K562 (cell line): ENCODE measurements around the gene C16orf86. TPM values are rescaled to one million over a fixed set of nuclear protein-coding genes. Genes with fewer than 3 reads are reported as not detected.

Source experiments
- ATAC-seq: fragments of 200-7000 bp; cut with Tn5 transposase; 3 replicates; pipeline ENCODE4 v1.9.1; 2020; ENCODE audit warnings: moderate library complexity
- BruUV-seq: library from RNA; stranded (reverse); fragments of 400-500 nt; replicated peaks from 2 replicates; lab custom pipeline; 2021; lab: Mats Ljungman, UMichigan
- CTCF ChIA-PET: fragments of 300-600 bp; formaldehyde crosslinking; extraction: SDS; loops from one replicate; lab custom pipeline; 2021; ENCODE audit warnings: low intra/inter-chr PET ratio; lab: Yijun Ruan, JAX
- POLR2A ChIA-PET: fragments of 300-600, 350-650 bp; sonication (Branson Sonifier 250); formaldehyde crosslinking; extraction: SDS; loops from one replicate; lab custom pipeline; 2021; ENCODE audit warnings: antibody characterized with exemption, inconsistent platforms; lab: Yijun Ruan, JAX
- DNase-seq, 4 experiments: peaks; one replicate each; pipeline versions ENCODE4 v3.0.0 to v3.0.0-alpha.2; 2011 to 2018; ENCODE audit warnings: low spot score in 3 of 4, mixed read lengths in 3 of 4; ENCODE audit errors: extremely low read depth in 1 of 4
- FAIRE-seq: peaks from 2 replicates; lab custom pipeline; 2011; peaks lifted over from hg19 to GRCh38; lab: Jason Lieb, UNC
- H2AFZ ChIP-seq: 2 replicates; pipeline ENCODE4 v1.6.0; 2011; ENCODE audit warnings: low read depth, low read length, control low read depth, inconsistent platforms
- H3K27ac ChIP-seq: fragments of 200-600 bp; 3 replicates; pipeline ENCODE4 v1.8.0; 2011; ENCODE audit warnings: low read depth, mild to moderate bottlenecking, control low read depth, inconsistent platforms, low read length, moderate library complexity, mixed read lengths; ENCODE audit errors: extremely low read depth
- H3K27me3 ChIP-seq, 2 experiments: fragments of 300-600 bp in 1 of 2; 2 replicates in 1 of 2; 3 replicates in 1 of 2; pipeline versions ENCODE4 v1.6.0 to v1.8.0; 2011; ENCODE audit warnings: inconsistent platforms in 2 of 2, low read length in 2 of 2, mild to moderate bottlenecking in 1 of 2, mixed read lengths in 1 of 2, moderate library complexity in 1 of 2; ENCODE audit not compliant: control insufficient read depth in 2 of 2, insufficient read depth in 2 of 2
- H3K36me3 ChIP-seq: fragments of 300-600 bp; 3 replicates; pipeline ENCODE4 v1.8.0; 2011; ENCODE audit warnings: mild to moderate bottlenecking, low read length, inconsistent platforms; ENCODE audit not compliant: control insufficient read depth, insufficient read depth
- H3K4me1 ChIP-seq, 2 experiments: fragments of 200-600 bp in 1 of 2; replicated peaks in 1 of 2; 2 replicates in 1 of 2; 3 replicates in 1 of 2; pipeline versions ENCODE4 v1.5.1 to v1.8.0; 2011; ENCODE audit warnings: inconsistent platforms in 2 of 2, low read length in 2 of 2, mild to moderate bottlenecking in 1 of 2, mixed read lengths in 1 of 2, moderate library complexity in 1 of 2; ENCODE audit not compliant: control insufficient read depth in 2 of 2, insufficient read depth in 2 of 2
- H3K4me2 ChIP-seq: 2 replicates; pipeline ENCODE4 v1.6.1; 2011; ENCODE audit warnings: low read length, control low read depth, inconsistent platforms, mixed read lengths; ENCODE audit not compliant: insufficient read depth
- H3K4me3 ChIP-seq: fragments of 200-600 bp; sonication (generic), shearing (Covaris generic); 2 replicates; pipeline ENCODE4 v1.5.1; 2016; ENCODE audit warnings: control low read depth, inconsistent platforms
- H3K79me2 ChIP-seq: fragments of 200-600 bp; 3 replicates; pipeline ENCODE4 v1.8.0; 2011; ENCODE audit warnings: low read length, inconsistent platforms; ENCODE audit not compliant: control insufficient read depth, insufficient read depth
- H3K9ac ChIP-seq, 2 experiments: 2 replicates each; pipeline versions ENCODE4 v1.6.0 to v1.6.1; 2011; ENCODE audit warnings: low read depth in 2 of 2, low read length in 2 of 2, control low read depth in 1 of 2, inconsistent platforms in 1 of 2, mild to moderate bottlenecking in 1 of 2, mixed read lengths in 1 of 2; ENCODE audit not compliant: insufficient read depth in 1 of 2
- H3K9me1 ChIP-seq: one replicate; pipeline ENCODE4 v1.6.0; 2011; ENCODE audit warnings: inconsistent platforms, mild to moderate bottlenecking, low read length, moderate library complexity; ENCODE audit not compliant: control insufficient read depth, insufficient read depth
- H3K9me3 ChIP-seq: replicated peaks from 2 replicates; pipeline ENCODE4 v1.5.1; 2011; ENCODE audit warnings: low read depth, low read length, inconsistent platforms; ENCODE audit not compliant: control insufficient read depth, insufficient read depth
- H4K20me1 ChIP-seq: replicated peaks from 2 replicates; pipeline ENCODE4 v1.6.1; 2011; ENCODE audit warnings: low read length, inconsistent platforms, mixed read lengths; ENCODE audit not compliant: control insufficient read depth, insufficient read depth
- ATF7 ChIP-seq: fragments of 450-650 bp; IDR thresholded peaks from 2 replicates; pipeline ENCODE4 v1.7.1; 2014; ENCODE audit warnings: mild to moderate bottlenecking, moderate library complexity
- CREM ChIP-seq: IDR thresholded peaks from 2 replicates; pipeline ENCODE4 v1.6.1; 2014; ENCODE audit warnings: antibody characterized with exemption, low read depth
- DNMT1 ChIP-seq: fragments of 450-650 bp; IDR thresholded peaks from 2 replicates; pipeline ENCODE4 v1.6.1; 2016; ENCODE audit warnings: antibody characterized with exemption, mild to moderate bottlenecking
- ESRRA ChIP-seq: fragments of 450-650 bp; IDR thresholded peaks from 2 replicates; pipeline ENCODE4 v1.6.1; 2014; ENCODE audit warnings: low read depth, mild to moderate bottlenecking, moderate library complexity, borderline replicate concordance
- HNRNPLL ChIP-seq: fragments of 200-400 bp; formaldehyde crosslinking; IDR thresholded peaks from 2 replicates; pipeline ENCODE4 v1.6.1; 2017; ENCODE audit warnings: low read length, low read depth, mild to moderate bottlenecking; ENCODE audit not compliant: poor library complexity, severe bottlenecking
- MLX ChIP-seq, 2 experiments: fragments of 450-650 bp in 1 of 2; sonication (generic) in 1 of 2; formaldehyde crosslinking; conservative IDR thresholded peaks; 2 replicates each; pipeline versions ENCODE4 v1.4.0 to v1.8.1; 2020 to 2022; ENCODE audit warnings: mild to moderate bottlenecking in 1 of 2, missing genetic modification reagents in 1 of 2
- NFIC ChIP-seq: fragments of 450-650 bp; IDR thresholded peaks from 2 replicates; pipeline ENCODE4 v1.6.1; 2017; ENCODE audit warnings: mild to moderate bottlenecking, inconsistent platforms
- POU5F1 ChIP-seq: fragments of 150-350 bp; IDR thresholded peaks from 2 replicates; pipeline ENCODE4 v1.6.1; 2014; ENCODE audit warnings: borderline replicate concordance, low read length, low read depth, mild to moderate bottlenecking; ENCODE audit not compliant: partially characterized antibody
- USF2 ChIP-seq: sonication (generic); formaldehyde crosslinking; IDR thresholded peaks from 2 replicates; pipeline ENCODE4 v1.5.0; 2020; ENCODE audit warnings: missing genetic modification reagents
- ZC3H4 ChIP-seq: sonication (generic); formaldehyde crosslinking; IDR thresholded peaks from 2 replicates; pipeline ENCODE4 v1.9.0; 2021; ENCODE audit warnings: missing genetic modification reagents, borderline replicate concordance
- ZNF174 ChIP-seq: fragments of 250-450 bp; sonication (Bioruptor Pico); IDR thresholded peaks from 2 replicates; pipeline ENCODE4 v1.4.0; 2020; ENCODE audit warnings: mild to moderate bottlenecking
- ZNF263 ChIP-seq: sonication (generic); formaldehyde crosslinking; IDR thresholded peaks from 2 replicates; pipeline ENCODE4 v1.8.0; 2022; ENCODE audit warnings: mild to moderate bottlenecking, missing genetic modification reagents, borderline replicate concordance
- WGBS: fragments of 100-300 bp; shearing (Covaris generic); methylation state at CpG from one replicate; pipeline ENCODE4 v1.1.6; 2016; ENCODE audit warnings: low coverage, mixed read lengths; ENCODE audit not compliant: insufficient coverage; ENCODE audit errors: missing lambda C conversion rate; 5-methylcytosine and 5-hydroxymethylcytosine counted together
- in situ Hi-C: fragments of 300-500 bp; cut with MboI; formaldehyde crosslinking; loops from 4 replicates; pipeline ENCODE4 v1.15.0; 2018; ENCODE audit warnings: inconsistent platforms, mixed read lengths
- intact Hi-C: fragments of 100-400 bp; cut with micrococcal nuclease; formaldehyde crosslinking; loops from 2 replicates; pipeline ENCODE4 v1.14.2; 2022
- polyA plus RNA-seq, 8 experiments: library from polyadenylated mRNA; depleted of rRNA in 4 of 8; stranded (reverse) in 5 of 8; unstranded in 3 of 8; fragments of >200 nt; fragmentation: Nextera tagmentation in 2 of 8; fragmentation: Illumina TruSeq in 1 of 8; extraction: Ambion mirVana in 2 of 8; extraction: Trizol in 1 of 8; gene quantifications; 2 replicates each; pipeline versions ENCODE4 v1.2.1 to v1.2.3, GENCODE V29; 2011 to 2014; ENCODE audit warnings: inconsistent platforms in 1 of 8, missing spikeins in 1 of 8
- total RNA-seq, 7 experiments: library from RNA; depleted of rRNA in 6 of 7; stranded (reverse); fragments of >200 nt in 6 of 7; fragmentation: Illumina TruSeq in 2 of 7; extraction: Trizol in 2 of 7; gene quantifications; 2 replicates each; pipeline versions ENCODE4 v1.2.1 to v1.2.3, GENCODE V29; 2011 to 2021; ENCODE audit warnings: low replicate concordance in 1 of 7
- TF ChIP-seq, protein P1 (sequence below): IDR thresholded peaks from 3 replicates; pipeline ENCODE4 v1.6.1; 2011; ENCODE audit warnings: borderline replicate concordance, mild to moderate bottlenecking; ENCODE audit not compliant: insufficient read length, insufficient read depth
- TF ChIP-seq, protein P2 (sequence below): sonication (generic); formaldehyde crosslinking; IDR thresholded peaks from 2 replicates; pipeline ENCODE4 v1.8.0; 2022; ENCODE audit warnings: missing genetic modification reagents, mild to moderate bottlenecking, borderline replicate concordance

The C16orf86 gene
- total and polyA plus RNA-seq, 9 of the 15 experiments (the other 6 are each of a cell fraction or from before 2014, with no cell fraction given) = 0.13 to 1.2 (median 0.27) TPM; not detected in 3

- no peak for TF ChIP-seq POU5F1
- TF ChIP-seq ZNF263 (CRISPR knock-in tag) = no peak
- no peak for TF ChIP-seq ESRRA
- no peak for TF ChIP-seq ATF7
- TF ChIP-seq ZNF174 (CRISPR knock-in tag) = no peak
- TF ChIP-seq NFIC = peak; percentile 63
- 0 out of 2 replicates have a peak, but pooled peaks have one; percentile 21 for TF ChIP-seq CREM
Observed at GRCh38 chr16:67673712-67674580, 7.3 kb downstream of the C16orf86 start (continued).

GRCh38 chr16:67674851-67675578, 8.4 kb downstream of the C16orf86 start:
- in situ Hi-C loops = loop anchor here (10.0 kb wide), 1 partner anchor 370 kb away; no protein-coding TSS in a partner anchor
- ATAC-seq = no peak
- H3K9me1 ChIP-seq = no peaks in the 10 kb centered on the region

More at GRCh38 chr16:67674851-67675578, 8.4 kb downstream of the C16orf86 start:
- Histone ChIP-seq H3K9ac (peak overlapping the region in 1 of 2 experiments; percentile 59; a peak in 2 of 4 replicates), H3K9me3 (no peaks in the 10 kb centered on the region), H3K4me1 (peaks cover 0 to 5% of the 10 kb centered on the region in 2 experiments; a peak in 3 of 5 replicates), H3K27ac (no peak overlapping the region), H3K27me3 (no peaks in the 10 kb centered on the region)
- CTCF ChIA-PET = interaction anchor here (0.8 kb wide), 1 partner anchor 253 kb away, joined by 5 read pairs; no protein-coding TSS in a partner anchor
- WGBS = 87% methylated on average over 26 of the region's 28 CpGs
- BruUV-seq = no TSS peak
- intact Hi-C loops = loop anchor here (5.0 kb wide), 2 partner anchors 132 to 367 kb away; partner anchors contain the start of genes RANBP10 and TSNAXIP1
- 0 out of 2 replicates have a peak, but pooled peaks have one; percentile 15 for TF ChIP-seq ZC3H4 (CRISPR knock-in tag)
- TF ChIP-seq, protein P1, sequence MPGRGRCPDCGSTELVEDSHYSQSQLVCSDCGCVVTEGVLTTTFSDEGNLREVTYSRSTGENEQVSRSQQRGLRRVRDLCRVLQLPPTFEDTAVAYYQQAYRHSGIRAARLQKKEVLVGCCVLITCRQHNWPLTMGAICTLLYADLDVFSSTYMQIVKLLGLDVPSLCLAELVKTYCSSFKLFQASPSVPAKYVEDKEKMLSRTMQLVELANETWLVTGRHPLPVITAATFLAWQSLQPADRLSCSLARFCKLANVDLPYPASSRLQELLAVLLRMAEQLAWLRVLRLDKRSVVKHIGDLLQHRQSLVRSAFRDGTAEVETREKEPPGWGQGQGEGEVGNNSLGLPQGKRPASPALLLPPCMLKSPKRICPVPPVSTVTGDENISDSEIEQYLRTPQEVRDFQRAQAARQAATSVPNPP = no peak
- no peak for TF ChIP-seq HNRNPLL
- TF ChIP-seq MLX (CRISPR knock-in tag; conservative IDR thresholded peaks at IDR 0.05) = no peak
- TF ChIP-seq, protein P2, sequence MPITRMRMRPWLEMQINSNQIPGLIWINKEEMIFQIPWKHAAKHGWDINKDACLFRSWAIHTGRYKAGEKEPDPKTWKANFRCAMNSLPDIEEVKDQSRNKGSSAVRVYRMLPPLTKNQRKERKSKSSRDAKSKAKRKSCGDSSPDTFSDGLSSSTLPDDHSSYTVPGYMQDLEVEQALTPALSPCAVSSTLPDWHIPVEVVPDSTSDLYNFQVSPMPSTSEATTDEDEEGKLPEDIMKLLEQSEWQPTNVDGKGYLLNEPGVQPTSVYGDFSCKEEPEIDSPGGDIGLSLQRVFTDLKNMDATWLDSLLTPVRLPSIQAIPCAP (CRISPR knock-in tag) = no peak
- no peak for TF ChIP-seq DNMT1
- no peak for TF ChIP-seq USF2 (CRISPR knock-in tag)
- TF ChIP-seq, all 486 proteins: peak for 1
- POLR2A ChIA-PET = no interaction called here
- DNase-seq (no peak), FAIRE-seq (no peak)
- no peaks in the 10 kb centered on the region for H3K79me2 ChIP-seq
- peaks cover 2% of the 10 kb centered on the region; the same call in 1 of the 3 replicates for H3K36me3 ChIP-seq
- H3K4me3 ChIP-seq = no peak overlapping the region
- H3K4me2 ChIP-seq = no peak overlapping the region
- H2AFZ ChIP-seq = no peak overlapping the region
- H4K20me1 ChIP-seq = no peaks in the 10 kb centered on the region
